SU-DHL-6 (cell line): ENCODE measurements around the gene AP2S1.

Source experiments
- EZH2phosphoT487 ChIP-seq: fragments of 200-600 bp; sonication (generic), shearing (Covaris generic); conservative IDR thresholded peaks from 2 replicates; pipeline ENCODE4 v1.6.1; 2018; ENCODE audit warnings: mild to moderate bottlenecking, antibody characterized with exemption, low read length, moderate library complexity, mixed read lengths
- TF ChIP-seq, protein P1 (sequence below): fragments of 200-600 bp; sonication (generic); IDR thresholded peaks from one replicate; pipeline ENCODE4 v1.5.1; 2017; ENCODE audit warnings: antibody characterized with exemption, mild to moderate bottlenecking, low read length, moderate library complexity; ENCODE audit not compliant: insufficient read depth, poor library complexity, severe bottlenecking

DNA sequence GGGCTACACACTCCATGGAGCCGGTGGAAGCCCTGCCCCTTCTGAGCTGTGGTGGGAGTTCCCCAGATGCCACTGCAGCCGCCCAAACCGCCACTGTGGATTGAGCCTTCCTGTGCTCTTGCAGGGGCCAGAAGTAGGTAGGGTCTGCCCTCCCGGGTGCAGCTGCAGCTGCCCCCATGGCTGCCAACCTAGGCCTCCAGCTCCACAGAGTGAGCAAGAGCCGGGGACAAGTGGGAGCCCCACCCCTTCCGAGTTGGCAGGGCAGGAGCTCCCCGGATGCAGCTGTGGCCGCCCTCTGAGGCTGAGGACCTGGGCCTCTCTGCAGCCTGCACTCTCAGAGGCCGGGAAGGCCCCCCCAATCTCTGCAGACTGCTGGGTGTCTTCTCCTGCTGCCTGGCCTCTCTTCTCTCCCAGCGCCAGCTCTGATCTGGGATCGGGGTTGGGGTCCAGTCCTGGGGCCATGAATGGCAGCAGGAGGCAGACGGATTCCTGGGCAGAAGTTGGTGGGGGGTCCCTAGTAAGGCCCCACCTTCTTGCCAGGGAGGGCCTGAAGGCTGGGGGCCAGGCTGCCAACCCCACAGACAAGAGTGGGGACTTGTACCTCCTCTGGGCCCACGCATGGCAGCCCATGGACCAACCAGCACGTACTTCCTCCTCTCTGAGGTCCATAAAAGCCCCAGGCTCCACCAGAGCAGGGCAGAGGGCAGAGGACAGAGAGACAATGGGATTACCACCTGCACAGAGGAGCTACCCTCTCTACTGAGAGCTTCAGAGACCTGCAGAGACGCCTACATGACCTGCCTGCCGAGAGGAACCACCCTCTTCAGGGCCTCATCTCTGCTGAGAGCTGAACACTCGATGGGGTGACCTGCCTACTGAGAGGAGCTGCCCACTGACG, 28.9 kb downstream of the AP2S1 start:
- no peak for TF ChIP-seq EZH2phosphoT487
- TF ChIP-seq, protein P1, sequence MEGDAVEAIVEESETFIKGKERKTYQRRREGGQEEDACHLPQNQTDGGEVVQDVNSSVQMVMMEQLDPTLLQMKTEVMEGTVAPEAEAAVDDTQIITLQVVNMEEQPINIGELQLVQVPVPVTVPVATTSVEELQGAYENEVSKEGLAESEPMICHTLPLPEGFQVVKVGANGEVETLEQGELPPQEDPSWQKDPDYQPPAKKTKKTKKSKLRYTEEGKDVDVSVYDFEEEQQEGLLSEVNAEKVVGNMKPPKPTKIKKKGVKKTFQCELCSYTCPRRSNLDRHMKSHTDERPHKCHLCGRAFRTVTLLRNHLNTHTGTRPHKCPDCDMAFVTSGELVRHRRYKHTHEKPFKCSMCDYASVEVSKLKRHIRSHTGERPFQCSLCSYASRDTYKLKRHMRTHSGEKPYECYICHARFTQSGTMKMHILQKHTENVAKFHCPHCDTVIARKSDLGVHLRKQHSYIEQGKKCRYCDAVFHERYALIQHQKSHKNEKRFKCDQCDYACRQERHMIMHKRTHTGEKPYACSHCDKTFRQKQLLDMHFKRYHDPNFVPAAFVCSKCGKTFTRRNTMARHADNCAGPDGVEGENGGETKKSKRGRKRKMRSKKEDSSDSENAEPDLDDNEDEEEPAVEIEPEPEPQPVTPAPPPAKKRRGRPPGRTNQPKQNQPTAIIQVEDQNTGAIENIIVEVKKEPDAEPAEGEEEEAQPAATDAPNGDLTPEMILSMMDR, result no peak
